Measurements from ENCODE around the gene SUCLG2. TPM values are rescaled to one million over a fixed set of nuclear protein-coding genes. Genes with fewer than 3 reads are reported as not detected.

Gene SUCLG2
- polyA plus RNA-seq, 2 of the 4 experiments (the other 2 are of a cell fraction) = 39.8 to 61.3 TPM

DNA sequence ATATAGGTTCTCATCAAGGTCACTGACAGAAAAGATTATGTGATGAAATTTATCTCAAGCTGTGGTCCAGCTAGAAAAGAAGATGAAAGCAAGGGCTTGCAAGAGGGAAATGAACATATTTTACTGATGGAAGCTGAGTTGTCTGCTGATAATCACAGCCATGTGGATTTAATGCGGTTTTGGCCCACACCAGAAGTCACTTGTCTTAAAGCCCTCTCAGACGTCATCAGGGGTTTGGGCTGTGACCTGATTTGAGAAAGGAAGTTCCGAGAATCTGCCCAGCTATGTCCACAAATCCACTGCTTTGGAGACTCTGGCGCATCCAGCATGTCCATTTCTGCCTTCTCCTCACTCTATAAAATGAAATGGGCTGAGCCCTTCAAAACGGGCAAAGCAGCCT lies 278.4 kb downstream of the SUCLG2 start:
- ChIA-PET CTCF (no interaction called here), POLR2A (no interaction called here)
- no peak for DNase-seq (ENCODE audit: low read depth in 1 of 2, low spot score in 1 of 2)
- no peak overlapping the region for H3K4me2 ChIP-seq
- WGBS (ENCODE audit: missing lambda C conversion rate) = 84% methylated on average over 5 of the region's 5 CpGs
- H3K4me1 ChIP-seq = no peaks in the 10 kb centered on the region
- ATAC-seq = no peak
- FAIRE-seq = no peak
- H3K4me3 ChIP-seq = no peak overlapping the region
- H3K9me3 ChIP-seq = no peaks in the 10 kb centered on the region
- H3K27ac ChIP-seq = no peak overlapping the region
- TF ChIP-seq NR3C1 (IDR thresholded peaks at IDR 0.05) = no peak
- TF ChIP-seq HOXB13 (CRISPR knock-in tag; IDR thresholded peaks at IDR 0.05; ENCODE audit: low read depth) = no peak
- no peak for TF ChIP-seq TP53 (CRISPR knock-in tag; IDR thresholded peaks at IDR 0.05)
- TF ChIP-seq NPAS2 (CRISPR knock-in tag; IDR thresholded peaks at IDR 0.05; ENCODE audit: borderline replicate concordance) = no peak
- TF ChIP-seq, protein P1, sequence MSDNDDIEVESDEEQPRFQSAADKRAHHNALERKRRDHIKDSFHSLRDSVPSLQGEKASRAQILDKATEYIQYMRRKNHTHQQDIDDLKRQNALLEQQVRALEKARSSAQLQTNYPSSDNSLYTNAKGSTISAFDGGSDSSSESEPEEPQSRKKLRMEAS (IDR thresholded peaks at IDR 0.05) = no peak
- TF ChIP-seq KDM5A (IDR thresholded peaks at IDR 0.05) = no peak
- TF ChIP-seq CBX2 (IDR thresholded peaks at IDR 0.05; ENCODE audit: borderline replicate concordance, low read depth) = no peak
- no peak for TF ChIP-seq ZC3H11A (IDR thresholded peaks at IDR 0.05)

DNA sequence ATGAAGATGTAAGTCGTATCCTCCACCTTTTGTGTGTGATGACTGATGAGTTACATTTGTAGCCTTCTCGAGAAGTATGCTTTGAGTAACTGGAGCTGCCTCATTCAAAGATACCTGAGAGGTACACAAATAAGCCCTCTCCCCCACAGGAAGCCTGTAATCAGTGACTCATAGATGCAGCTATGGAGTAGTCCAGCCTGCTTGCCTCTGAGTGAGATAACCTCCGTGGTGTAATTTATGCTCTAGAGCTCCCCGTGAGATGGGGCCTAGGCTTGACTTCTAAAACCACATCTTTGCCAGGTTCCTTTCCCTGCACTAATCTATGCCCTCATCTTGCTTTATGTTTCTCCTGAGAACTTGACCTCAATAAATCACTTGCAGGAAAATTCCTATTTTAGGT lies 291.7 kb downstream of the SUCLG2 start:
- no peak overlapping the region for H3K4me2 ChIP-seq
- CTCF ChIA-PET = interaction anchor here (1.3 kb wide), 1 partner anchor 19 kb away, joined by 3 read pairs; no protein-coding TSS in a partner anchor
- POLR2A ChIA-PET = no interaction called here
- no peak for DNase-seq (ENCODE audit: low read depth in 1 of 2, low spot score in 1 of 2)
- H3K9me3 ChIP-seq = no peaks in the 10 kb centered on the region
- no peak overlapping the region for H3K27ac ChIP-seq
- H3K4me3 ChIP-seq = no peak overlapping the region
- no peak for FAIRE-seq
- WGBS (ENCODE audit: missing lambda C conversion rate) = 48% methylated on average over 4 of the region's 4 CpGs
- ATAC-seq = 0 out of 6 replicates have a peak, but pooled peaks of 1 of the 2 experiments have one; percentile 39
- no peaks in the 10 kb centered on the region for H3K4me1 ChIP-seq
- no peak for TF ChIP-seq KDM1A (IDR thresholded peaks at IDR 0.05; ENCODE audit: low read depth)
- TF ChIP-seq, protein P2, sequence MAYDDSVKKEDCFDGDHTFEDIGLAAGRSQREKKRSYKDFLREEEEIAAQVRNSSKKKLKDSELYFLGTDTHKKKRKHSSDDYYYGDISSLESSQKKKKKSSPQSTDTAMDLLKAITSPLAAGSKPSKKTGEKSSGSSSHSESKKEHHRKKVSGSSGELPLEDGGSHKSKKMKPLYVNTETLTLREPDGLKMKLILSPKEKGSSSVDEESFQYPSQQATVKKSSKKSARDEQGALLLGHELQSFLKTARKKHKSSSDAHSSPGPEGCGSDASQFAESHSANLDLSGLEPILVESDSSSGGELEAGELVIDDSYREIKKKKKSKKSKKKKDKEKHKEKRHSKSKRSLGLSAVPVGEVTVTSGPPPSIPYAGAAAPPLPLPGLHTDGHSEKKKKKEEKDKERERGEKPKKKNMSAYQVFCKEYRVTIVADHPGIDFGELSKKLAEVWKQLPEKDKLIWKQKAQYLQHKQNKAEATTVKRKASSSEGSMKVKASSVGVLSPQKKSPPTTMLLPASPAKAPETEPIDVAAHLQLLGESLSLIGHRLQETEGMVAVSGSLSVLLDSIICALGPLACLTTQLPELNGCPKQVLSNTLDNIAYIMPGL (CRISPR knock-in tag; IDR thresholded peaks at IDR 0.05; ENCODE audit: borderline replicate concordance) = no peak
- TF ChIP-seq EHF (CRISPR knock-in tag; IDR thresholded peaks at IDR 0.05) = no peak
- no peak for TF ChIP-seq EP300 (IDR thresholded peaks at IDR 0.05)
- TF ChIP-seq TP53 (CRISPR knock-in tag; IDR thresholded peaks at IDR 0.05) = no peak
- no peak for TF ChIP-seq ESRRA (IDR thresholded peaks at IDR 0.05; ENCODE audit: borderline replicate concordance, low read length)
- TF ChIP-seq RFX5 (IDR thresholded peaks at IDR 0.05) = no peak
- TF ChIP-seq, protein P3, sequence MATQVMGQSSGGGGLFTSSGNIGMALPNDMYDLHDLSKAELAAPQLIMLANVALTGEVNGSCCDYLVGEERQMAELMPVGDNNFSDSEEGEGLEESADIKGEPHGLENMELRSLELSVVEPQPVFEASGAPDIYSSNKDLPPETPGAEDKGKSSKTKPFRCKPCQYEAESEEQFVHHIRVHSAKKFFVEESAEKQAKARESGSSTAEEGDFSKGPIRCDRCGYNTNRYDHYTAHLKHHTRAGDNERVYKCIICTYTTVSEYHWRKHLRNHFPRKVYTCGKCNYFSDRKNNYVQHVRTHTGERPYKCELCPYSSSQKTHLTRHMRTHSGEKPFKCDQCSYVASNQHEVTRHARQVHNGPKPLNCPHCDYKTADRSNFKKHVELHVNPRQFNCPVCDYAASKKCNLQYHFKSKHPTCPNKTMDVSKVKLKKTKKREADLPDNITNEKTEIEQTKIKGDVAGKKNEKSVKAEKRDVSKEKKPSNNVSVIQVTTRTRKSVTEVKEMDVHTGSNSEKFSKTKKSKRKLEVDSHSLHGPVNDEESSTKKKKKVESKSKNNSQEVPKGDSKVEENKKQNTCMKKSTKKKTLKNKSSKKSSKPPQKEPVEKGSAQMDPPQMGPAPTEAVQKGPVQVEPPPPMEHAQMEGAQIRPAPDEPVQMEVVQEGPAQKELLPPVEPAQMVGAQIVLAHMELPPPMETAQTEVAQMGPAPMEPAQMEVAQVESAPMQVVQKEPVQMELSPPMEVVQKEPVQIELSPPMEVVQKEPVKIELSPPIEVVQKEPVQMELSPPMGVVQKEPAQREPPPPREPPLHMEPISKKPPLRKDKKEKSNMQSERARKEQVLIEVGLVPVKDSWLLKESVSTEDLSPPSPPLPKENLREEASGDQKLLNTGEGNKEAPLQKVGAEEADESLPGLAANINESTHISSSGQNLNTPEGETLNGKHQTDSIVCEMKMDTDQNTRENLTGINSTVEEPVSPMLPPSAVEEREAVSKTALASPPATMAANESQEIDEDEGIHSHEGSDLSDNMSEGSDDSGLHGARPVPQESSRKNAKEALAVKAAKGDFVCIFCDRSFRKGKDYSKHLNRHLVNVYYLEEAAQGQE (IDR thresholded peaks at IDR 0.05) = no peak
- no peak for TF ChIP-seq CHD4 (IDR thresholded peaks at IDR 0.05; ENCODE audit: borderline replicate concordance)
- TF ChIP-seq RARB (CRISPR knock-in tag; IDR thresholded peaks at IDR 0.05) = no peak
- TF ChIP-seq, protein P4, sequence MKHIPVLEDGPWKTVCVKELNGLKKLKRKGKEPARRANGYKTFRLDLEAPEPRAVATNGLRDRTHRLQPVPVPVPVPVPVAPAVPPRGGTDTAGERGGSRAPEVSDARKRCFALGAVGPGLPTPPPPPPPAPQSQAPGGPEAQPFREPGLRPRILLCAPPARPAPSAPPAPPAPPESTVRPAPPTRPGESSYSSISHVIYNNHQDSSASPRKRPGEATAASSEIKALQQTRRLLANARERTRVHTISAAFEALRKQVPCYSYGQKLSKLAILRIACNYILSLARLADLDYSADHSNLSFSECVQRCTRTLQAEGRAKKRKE (CRISPR knock-in tag; IDR thresholded peaks at IDR 0.05; ENCODE audit: low read depth) = no peak
- no peak for TF ChIP-seq MYC (IDR thresholded peaks at IDR 0.05; ENCODE audit: borderline replicate concordance, low read length)
- TF ChIP-seq POLR2A (IDR thresholded peaks at IDR 0.05; ENCODE audit: low read length) = no peak
- TF ChIP-seq SREBF2 (IDR thresholded peaks at IDR 0.05) = no peak
- no peak for TF ChIP-seq CBX8 (IDR thresholded peaks at IDR 0.05)
- TF ChIP-seq, protein P1 (IDR thresholded peaks at IDR 0.05) = no peak
